Liver (tissue), 9 donors: ENCODE data around the gene NXPH4. TPM values are rescaled to one million over a fixed set of nuclear protein-coding genes. Genes with fewer than 3 reads are reported as not detected.

Experiments used
- DNase-seq: peaks from one replicate; pipeline ENCODE4 v3.0.0-alpha.2; 2017; ENCODE audit warnings: low spot score
- H3K27ac ChIP-seq, 2 donors: one replicate each; pipeline ENCODE4 v1.7.0; 2013; ENCODE audit warnings: inconsistent platforms in 2 of 2, low read length in 2 of 2, control low read depth in 1 of 2, low read depth in 1 of 2, mild to moderate bottlenecking in 1 of 2
- H3K27me3 ChIP-seq, 4 donors: one replicate each; pipeline versions ENCODE4 v1.6.1 to v1.7.0; 2013; ENCODE audit warnings: low read length in 3 of 4, inconsistent platforms in 1 of 4, mild to moderate bottlenecking in 1 of 4, moderate library complexity in 1 of 4; ENCODE audit not compliant: control insufficient read depth in 4 of 4, insufficient read depth in 4 of 4
- H3K36me3 ChIP-seq, 4 donors: one replicate each; pipeline versions ENCODE4 v1.6.1 to v1.7.0; 2013; ENCODE audit warnings: low read length in 3 of 4, mild to moderate bottlenecking in 3 of 4, low read depth in 1 of 4, moderate library complexity in 1 of 4; ENCODE audit not compliant: control insufficient read depth in 4 of 4, insufficient read depth in 3 of 4
- H3K4me1 ChIP-seq, 4 donors: one replicate each; pipeline versions ENCODE4 v1.6.1 to v1.7.0; 2013; ENCODE audit warnings: low read length in 3 of 4, mild to moderate bottlenecking in 3 of 4, moderate library complexity in 1 of 4; ENCODE audit not compliant: control insufficient read depth in 4 of 4, insufficient read depth in 4 of 4
- H3K4me3 ChIP-seq, 3 donors: one replicate each; pipeline versions ENCODE4 v1.6.1 to v1.7.0; 2013; ENCODE audit warnings: low read length in 3 of 3, control low read depth in 1 of 3, low read depth in 1 of 3, mild to moderate bottlenecking in 1 of 3
- H3K9ac ChIP-seq, 2 donors: one replicate each; pipeline ENCODE4 v1.7.0; 2013; ENCODE audit warnings: low read length in 2 of 2, mild to moderate bottlenecking in 2 of 2, moderate library complexity in 2 of 2, control low read depth in 1 of 2, low read depth in 1 of 2
- H3K9me3 ChIP-seq, 4 donors: one replicate each; pipeline versions ENCODE4 v1.6.1 to v1.7.0; 2013; ENCODE audit warnings: low read length in 3 of 4; ENCODE audit not compliant: control insufficient read depth in 4 of 4
- EGR1 ChIP-seq, 2 donors: IDR thresholded peaks; 2 replicates each; pipeline ENCODE4 v1.6.1; 2016 to 2018; ENCODE audit warnings: antibody characterized with exemption in 2 of 2, low read depth in 2 of 2
- FOXA1 ChIP-seq: IDR thresholded peaks from 2 replicates; pipeline ENCODE4 v1.6.1; 2016; ENCODE audit warnings: antibody characterized with exemption
- FOXA2 ChIP-seq: IDR thresholded peaks from 2 replicates; pipeline ENCODE4 v1.6.1; 2016; ENCODE audit warnings: antibody characterized with exemption
- GABPA ChIP-seq, 2 donors: IDR thresholded peaks in 1 of 2; conservative IDR thresholded peaks in 1 of 2; 2 replicates each; pipeline ENCODE4 v1.6.1; 2016; ENCODE audit warnings: antibody characterized with exemption in 2 of 2, mild to moderate bottlenecking in 1 of 2, moderate library complexity in 1 of 2
- HNF4A ChIP-seq, 2 donors: conservative IDR thresholded peaks; 2 replicates each; pipeline ENCODE4 v1.6.1; 2016; ENCODE audit warnings: antibody characterized with exemption in 2 of 2, mild to moderate bottlenecking in 2 of 2
- HNF4G ChIP-seq: IDR thresholded peaks from 2 replicates; pipeline ENCODE4 v1.6.1; 2016; ENCODE audit warnings: antibody characterized with exemption
- JUND ChIP-seq, 2 donors: IDR thresholded peaks; 2 replicates each; pipeline ENCODE4 v1.6.1; 2016; ENCODE audit warnings: antibody characterized with exemption in 2 of 2
- NR2F2 ChIP-seq: IDR thresholded peaks from 2 replicates; pipeline ENCODE4 v1.6.1; 2016; ENCODE audit warnings: antibody characterized with exemption
- RAD21 ChIP-seq, 2 donors: IDR thresholded peaks; 2 replicates each; pipeline ENCODE4 v1.6.1; 2016; ENCODE audit warnings: antibody characterized with exemption in 2 of 2, mild to moderate bottlenecking in 2 of 2
- RXRA ChIP-seq, 2 donors: IDR thresholded peaks; 2 replicates each; pipeline ENCODE4 v1.6.1; 2017 to 2018; ENCODE audit warnings: antibody characterized with exemption in 2 of 2, mild to moderate bottlenecking in 1 of 2
- TAF1 ChIP-seq: conservative IDR thresholded peaks from 2 replicates; pipeline ENCODE4 v1.6.1; 2016; ENCODE audit warnings: antibody characterized with exemption, mild to moderate bottlenecking
- WGBS: extraction: QIAGEN DNeasy Blood & Tissue Kit; methylation state at CpG from one replicate; pipeline ENCODE4 v1.1.7; 2013; 5-methylcytosine and 5-hydroxymethylcytosine counted together
- polyA plus RNA-seq, 2 donors: library from polyadenylated mRNA; stranded (reverse) in 1 of 2; unstranded in 1 of 2; fragments of 200-250 nt in 1 of 2; fragments of >200 nt in 1 of 2; fragmentation: Nextera tagmentation in 1 of 2; extraction: Ambion mirVana in 1 of 2; gene quantifications; one replicate each; pipeline versions ENCODE4 v1.2.1 to v1.2.3, GENCODE V29; 2013 to 2015
- total RNA-seq, 2 donors: library from RNA; depleted of rRNA; stranded (reverse); fragments of >200 nt; gene quantifications; one replicate each; pipeline ENCODE4 v1.2.3, GENCODE V29; 2014
- TF ChIP-seq, protein P1 (sequence below): fragments of 150-350 bp; IDR thresholded peaks from 2 replicates; pipeline ENCODE4 v1.5.1; 2017; ENCODE audit warnings: improper control_type of control experiment, low read depth, low read length; ENCODE audit not compliant: missing input control
- TF ChIP-seq, protein P2 (sequence below): IDR thresholded peaks from 2 replicates; pipeline ENCODE4 v1.6.1; 2016; ENCODE audit warnings: antibody characterized with exemption, mild to moderate bottlenecking
- TF ChIP-seq, protein P3 (sequence below): IDR thresholded peaks from 2 replicates; pipeline ENCODE4 v1.6.1; 2016; ENCODE audit warnings: antibody characterized with exemption
- TF ChIP-seq, protein P4 (sequence below): IDR thresholded peaks from 2 replicates; pipeline ENCODE4 v1.6.1; 2016; ENCODE audit warnings: antibody characterized with exemption
- TF ChIP-seq, protein P5 (sequence below): IDR thresholded peaks from 2 replicates; pipeline ENCODE4 v1.6.1; 2016; ENCODE audit warnings: antibody characterized with exemption
- donor health status: healthy.
- donor health status: healthy.
- donor health status: healthy.
- donor health status: healthy.
- donor health status: healthy.

The NXPH4 gene
- total and polyA plus RNA-seq, 4 donors, result 0.15 TPM; not detected in 3

DNA sequence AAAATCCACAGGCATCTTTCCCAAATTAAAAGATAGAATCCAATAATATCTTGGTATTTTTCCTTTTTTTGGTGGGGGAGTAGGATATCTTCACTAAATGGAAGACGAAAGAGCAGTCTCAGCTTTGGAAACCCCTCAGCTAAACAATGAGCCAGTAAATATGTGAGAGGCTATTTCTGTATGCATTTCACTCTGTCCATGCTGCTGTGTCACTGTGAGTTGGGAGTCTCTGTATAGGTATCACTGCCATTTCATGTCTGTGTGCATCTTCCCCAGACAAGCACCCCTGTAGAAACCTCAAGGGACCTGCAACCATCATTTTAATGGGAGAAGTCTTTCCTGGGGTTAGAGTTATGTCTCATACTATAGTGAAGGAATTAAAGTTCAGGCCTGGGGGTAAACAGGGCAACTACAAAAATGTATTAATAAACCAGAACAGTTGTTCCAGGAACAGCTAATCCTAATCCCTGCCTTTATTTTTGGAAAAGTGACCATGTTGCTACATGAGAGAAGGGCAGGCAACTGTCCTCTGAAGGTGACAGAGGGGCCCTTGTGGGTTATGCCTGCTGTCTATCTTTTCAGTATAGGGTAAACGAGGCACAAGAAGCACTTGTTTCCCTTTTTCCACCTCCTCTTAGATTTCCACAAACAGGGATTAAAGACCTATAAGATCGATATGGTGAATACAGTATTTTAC is 45.7 kb downstream of the NXPH4 start:
- Histone ChIP-seq H3K27me3 (no peaks in the 10 kb centered on the region), H3K27ac (peak overlapping the region; percentile 55 to 90), H3K4me3 (no peak overlapping the region), H3K9ac (no peak overlapping the region), H3K4me1 (peaks cover 7 to 53% (median 42%) of the 10 kb centered on the region in 4 donors), H3K9me3 (no peaks in the 10 kb centered on the region), H3K36me3 (peaks cover 0 to 28% (median 12%) of the 10 kb centered on the region in 4 donors)
- no peak for DNase-seq
- 87% methylated on average over 3 of the region's 3 CpGs for WGBS
- TF ChIP-seq TAF1 (no peak), RAD21 (IDR thresholded peaks at IDR 0.05) (no peak), NR2F2 (no peak), FOXA2 (no peak), RXRA (IDR thresholded peaks at IDR 0.05) (no peak), HNF4A (conservative IDR thresholded peaks at IDR 0.05) (no peak), GABPA (IDR thresholded peaks at IDR 0.05 in 1 of 2, conservative IDR thresholded peaks at IDR 0.05 in 1 of 2) (no peak), JUND (IDR thresholded peaks at IDR 0.05) (no peak), FOXA1 (no peak)
- TF ChIP-seq, protein P1, sequence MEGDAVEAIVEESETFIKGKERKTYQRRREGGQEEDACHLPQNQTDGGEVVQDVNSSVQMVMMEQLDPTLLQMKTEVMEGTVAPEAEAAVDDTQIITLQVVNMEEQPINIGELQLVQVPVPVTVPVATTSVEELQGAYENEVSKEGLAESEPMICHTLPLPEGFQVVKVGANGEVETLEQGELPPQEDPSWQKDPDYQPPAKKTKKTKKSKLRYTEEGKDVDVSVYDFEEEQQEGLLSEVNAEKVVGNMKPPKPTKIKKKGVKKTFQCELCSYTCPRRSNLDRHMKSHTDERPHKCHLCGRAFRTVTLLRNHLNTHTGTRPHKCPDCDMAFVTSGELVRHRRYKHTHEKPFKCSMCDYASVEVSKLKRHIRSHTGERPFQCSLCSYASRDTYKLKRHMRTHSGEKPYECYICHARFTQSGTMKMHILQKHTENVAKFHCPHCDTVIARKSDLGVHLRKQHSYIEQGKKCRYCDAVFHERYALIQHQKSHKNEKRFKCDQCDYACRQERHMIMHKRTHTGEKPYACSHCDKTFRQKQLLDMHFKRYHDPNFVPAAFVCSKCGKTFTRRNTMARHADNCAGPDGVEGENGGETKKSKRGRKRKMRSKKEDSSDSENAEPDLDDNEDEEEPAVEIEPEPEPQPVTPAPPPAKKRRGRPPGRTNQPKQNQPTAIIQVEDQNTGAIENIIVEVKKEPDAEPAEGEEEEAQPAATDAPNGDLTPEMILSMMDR, result no peak
- TF ChIP-seq, protein P2, sequence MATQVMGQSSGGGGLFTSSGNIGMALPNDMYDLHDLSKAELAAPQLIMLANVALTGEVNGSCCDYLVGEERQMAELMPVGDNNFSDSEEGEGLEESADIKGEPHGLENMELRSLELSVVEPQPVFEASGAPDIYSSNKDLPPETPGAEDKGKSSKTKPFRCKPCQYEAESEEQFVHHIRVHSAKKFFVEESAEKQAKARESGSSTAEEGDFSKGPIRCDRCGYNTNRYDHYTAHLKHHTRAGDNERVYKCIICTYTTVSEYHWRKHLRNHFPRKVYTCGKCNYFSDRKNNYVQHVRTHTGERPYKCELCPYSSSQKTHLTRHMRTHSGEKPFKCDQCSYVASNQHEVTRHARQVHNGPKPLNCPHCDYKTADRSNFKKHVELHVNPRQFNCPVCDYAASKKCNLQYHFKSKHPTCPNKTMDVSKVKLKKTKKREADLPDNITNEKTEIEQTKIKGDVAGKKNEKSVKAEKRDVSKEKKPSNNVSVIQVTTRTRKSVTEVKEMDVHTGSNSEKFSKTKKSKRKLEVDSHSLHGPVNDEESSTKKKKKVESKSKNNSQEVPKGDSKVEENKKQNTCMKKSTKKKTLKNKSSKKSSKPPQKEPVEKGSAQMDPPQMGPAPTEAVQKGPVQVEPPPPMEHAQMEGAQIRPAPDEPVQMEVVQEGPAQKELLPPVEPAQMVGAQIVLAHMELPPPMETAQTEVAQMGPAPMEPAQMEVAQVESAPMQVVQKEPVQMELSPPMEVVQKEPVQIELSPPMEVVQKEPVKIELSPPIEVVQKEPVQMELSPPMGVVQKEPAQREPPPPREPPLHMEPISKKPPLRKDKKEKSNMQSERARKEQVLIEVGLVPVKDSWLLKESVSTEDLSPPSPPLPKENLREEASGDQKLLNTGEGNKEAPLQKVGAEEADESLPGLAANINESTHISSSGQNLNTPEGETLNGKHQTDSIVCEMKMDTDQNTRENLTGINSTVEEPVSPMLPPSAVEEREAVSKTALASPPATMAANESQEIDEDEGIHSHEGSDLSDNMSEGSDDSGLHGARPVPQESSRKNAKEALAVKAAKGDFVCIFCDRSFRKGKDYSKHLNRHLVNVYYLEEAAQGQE, result no peak
- TF ChIP-seq, protein P3, sequence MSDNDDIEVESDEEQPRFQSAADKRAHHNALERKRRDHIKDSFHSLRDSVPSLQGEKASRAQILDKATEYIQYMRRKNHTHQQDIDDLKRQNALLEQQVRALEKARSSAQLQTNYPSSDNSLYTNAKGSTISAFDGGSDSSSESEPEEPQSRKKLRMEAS, result no peak
- TF ChIP-seq, protein P4, sequence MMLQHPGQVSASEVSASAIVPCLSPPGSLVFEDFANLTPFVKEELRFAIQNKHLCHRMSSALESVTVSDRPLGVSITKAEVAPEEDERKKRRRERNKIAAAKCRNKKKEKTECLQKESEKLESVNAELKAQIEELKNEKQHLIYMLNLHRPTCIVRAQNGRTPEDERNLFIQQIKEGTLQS, result no peak
- TF ChIP-seq, protein P5, sequence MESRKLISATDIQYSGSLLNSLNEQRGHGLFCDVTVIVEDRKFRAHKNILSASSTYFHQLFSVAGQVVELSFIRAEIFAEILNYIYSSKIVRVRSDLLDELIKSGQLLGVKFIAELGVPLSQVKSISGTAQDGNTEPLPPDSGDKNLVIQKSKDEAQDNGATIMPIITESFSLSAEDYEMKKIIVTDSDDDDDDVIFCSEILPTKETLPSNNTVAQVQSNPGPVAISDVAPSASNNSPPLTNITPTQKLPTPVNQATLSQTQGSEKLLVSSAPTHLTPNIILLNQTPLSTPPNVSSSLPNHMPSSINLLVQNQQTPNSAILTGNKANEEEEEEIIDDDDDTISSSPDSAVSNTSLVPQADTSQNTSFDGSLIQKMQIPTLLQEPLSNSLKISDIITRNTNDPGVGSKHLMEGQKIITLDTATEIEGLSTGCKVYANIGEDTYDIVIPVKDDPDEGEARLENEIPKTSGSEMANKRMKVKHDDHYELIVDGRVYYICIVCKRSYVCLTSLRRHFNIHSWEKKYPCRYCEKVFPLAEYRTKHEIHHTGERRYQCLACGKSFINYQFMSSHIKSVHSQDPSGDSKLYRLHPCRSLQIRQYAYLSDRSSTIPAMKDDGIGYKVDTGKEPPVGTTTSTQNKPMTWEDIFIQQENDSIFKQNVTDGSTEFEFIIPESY, result no peak

DNA sequence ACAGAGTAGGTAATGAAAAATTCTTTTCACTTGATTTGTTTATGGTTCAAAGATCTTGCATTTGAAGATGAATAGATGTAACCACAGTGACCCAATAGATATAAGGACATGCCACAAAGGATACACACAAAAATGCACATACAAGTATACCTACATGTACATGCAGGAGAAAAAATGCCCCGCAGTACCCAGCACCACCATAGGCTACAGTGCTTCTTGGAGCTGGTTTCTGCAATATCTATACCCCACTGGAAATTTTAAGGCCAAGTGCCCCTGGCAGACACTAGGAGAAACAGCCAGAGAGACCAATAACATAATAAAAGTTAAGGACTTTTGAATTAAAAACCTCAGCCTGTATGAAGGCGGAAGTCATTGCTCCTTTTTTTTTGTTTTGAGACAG is 46.5 kb downstream of the NXPH4 start:
- DNase-seq, result no peak
- Histone ChIP-seq H3K4me1 (peaks cover 7 to 46% (median 40%) of the 10 kb centered on the region in 4 donors), H3K9ac (no peak overlapping the region), H3K36me3 (peaks cover 0 to 28% (median 12%) of the 10 kb centered on the region in 4 donors), H3K9me3 (no peaks in the 10 kb centered on the region), H3K27ac (peak overlapping the region in 1 of 2 donors; percentile 90), H3K27me3 (no peaks in the 10 kb centered on the region), H3K4me3 (no peak overlapping the region)
- 93% methylated on average over 2 of the region's 2 CpGs for WGBS
- TF ChIP-seq FOXA2 (no peak), JUND (IDR thresholded peaks at IDR 0.05) (no peak), RAD21 (IDR thresholded peaks at IDR 0.05) (no peak), EGR1 (IDR thresholded peaks at IDR 0.05; ENCODE audit: low read depth in 2 of 2) (no peak), HNF4G (no peak), HNF4A (conservative IDR thresholded peaks at IDR 0.05) (no peak)
- TF ChIP-seq, protein P5, result no peak
- TF ChIP-seq, protein P4, result no peak
- TF ChIP-seq, protein P2, result no peak
